SJSA1 (cell line): ENCODE measurements around the gene SPTBN1. TPM values are rescaled to one million over a fixed set of nuclear protein-coding genes. Genes with fewer than 3 reads are reported as not detected.

Source experiments
- DNase-seq, 2 experiments: peaks; one replicate each; pipeline ENCODE4 v3.0.0-alpha.2; 2015 to 2020; ENCODE audit warnings: low spot score in 2 of 2, low read depth in 1 of 2
- H3K27ac ChIP-seq: fragments of 250-450 bp; sonication (Bioruptor Pico); 2 replicates; pipeline ENCODE4 v1.5.1; 2020; ENCODE audit warnings: mild to moderate bottlenecking, moderate library complexity
- H3K27me3 ChIP-seq: fragments of 250-450 bp; sonication (Bioruptor Pico); replicated peaks from 2 replicates; pipeline ENCODE4 v1.5.1; 2020; ENCODE audit warnings: mild to moderate bottlenecking, moderate library complexity
- H3K36me3 ChIP-seq: fragments of 250-450 bp; sonication (Bioruptor Pico); 2 replicates; pipeline ENCODE4 v1.5.1; 2020; ENCODE audit warnings: mild to moderate bottlenecking
- H3K4me1 ChIP-seq: fragments of 250-450 bp; sonication (Bioruptor Pico); replicated peaks from 2 replicates; pipeline ENCODE4 v1.6.1; 2021; ENCODE audit warnings: mild to moderate bottlenecking
- H3K4me3 ChIP-seq: fragments of 250-450 bp; sonication (Bioruptor Pico); 2 replicates; pipeline ENCODE4 v1.5.1; 2020; ENCODE audit warnings: mild to moderate bottlenecking
- H3K9me3 ChIP-seq: fragments of 250-450 bp; sonication (Bioruptor Pico); replicated peaks from 2 replicates; pipeline ENCODE4 v1.5.1; 2020; ENCODE audit warnings: mild to moderate bottlenecking
- total RNA-seq: library from RNA; depleted of rRNA; stranded (reverse); fragments of >200 nt; shearing (Covaris generic); gene quantifications from 2 replicates; pipeline ENCODE4 v1.2.3, GENCODE V29; 2014

SPTBN1 gene
- total RNA-seq, 1 experiment from 2014 or later = 180 TPM

- no peak for DNase-seq
- H3K9me3 ChIP-seq = no peaks in the 10 kb centered on the region
- no peaks in the 10 kb centered on the region for H3K27me3 ChIP-seq
- H3K4me1 ChIP-seq = peaks cover 14% of the 10 kb centered on the region
- no peak overlapping the region for H3K4me3 ChIP-seq
- no peak overlapping the region for H3K27ac ChIP-seq
- H3K36me3 ChIP-seq = peaks cover 37% of the 10 kb centered on the region
Measured at GRCh38 chr2:54671875-54672589, 215.9 kb downstream of the SPTBN1 start.

- no peak overlapping the region for H3K27ac ChIP-seq
- no peak for DNase-seq
- H3K36me3 ChIP-seq = peaks cover 29% of the 10 kb centered on the region
- no peak overlapping the region for H3K4me3 ChIP-seq
- H3K9me3 ChIP-seq = no peaks in the 10 kb centered on the region
- H3K27me3 ChIP-seq = no peaks in the 10 kb centered on the region
- H3K4me1 ChIP-seq = peaks cover 14% of the 10 kb centered on the region
Measured at GRCh38 chr2:54672590-54673456, 216.7 kb downstream of the SPTBN1 start.

GRCh38 chr2:54673501-54673998 is 217.4 kb downstream of the SPTBN1 start:
- Histone ChIP-seq H3K27me3 (no peaks in the 10 kb centered on the region), H3K36me3 (peaks cover 21% of the 10 kb centered on the region), H3K9me3 (no peaks in the 10 kb centered on the region), H3K4me1 (peaks cover 14% of the 10 kb centered on the region), H3K27ac (0 out of 2 replicates have a peak overlapping the region, but pooled peaks have one; percentile 2), H3K4me3 (no peak overlapping the region)
- peak in 1 of 2 experiments; percentile 20 for DNase-seq

- Histone ChIP-seq H3K27ac (no peak overlapping the region), H3K36me3 (peaks cover 4% of the 10 kb centered on the region), H3K4me3 (no peak overlapping the region), H3K27me3 (no peaks in the 10 kb centered on the region), H3K4me1 (peaks cover 14% of the 10 kb centered on the region), H3K9me3 (no peaks in the 10 kb centered on the region)
- DNase-seq = no peak
Measured at GRCh38 chr2:54675281-54675680, 219.2 kb downstream of the SPTBN1 start.

- H3K4me3 ChIP-seq = no peak overlapping the region
- H3K27me3 ChIP-seq = no peaks in the 10 kb centered on the region
- H3K4me1 ChIP-seq = peaks cover 18% of the 10 kb centered on the region
- H3K9me3 ChIP-seq = no peaks in the 10 kb centered on the region
- H3K27ac ChIP-seq = no peak overlapping the region
- H3K36me3 ChIP-seq = no peaks in the 10 kb centered on the region
- no peak for DNase-seq
Measured at GRCh38 chr2:54675738-54676137, 219.6 kb downstream of the SPTBN1 start.

GRCh38 chr2:54676656-54677055 is 220.5 kb downstream of the SPTBN1 start:
- no peak for DNase-seq
- Histone ChIP-seq H3K4me3 (no peak overlapping the region), H3K36me3 (no peaks in the 10 kb centered on the region), H3K4me1 (peaks cover 20% of the 10 kb centered on the region), H3K27me3 (no peaks in the 10 kb centered on the region), H3K9me3 (no peaks in the 10 kb centered on the region), H3K27ac (no peak overlapping the region)

- Histone ChIP-seq H3K4me3 (no peak overlapping the region), H3K27ac (no peak overlapping the region), H3K9me3 (no peaks in the 10 kb centered on the region), H3K36me3 (no peaks in the 10 kb centered on the region), H3K4me1 (peaks cover 20% of the 10 kb centered on the region), H3K27me3 (no peaks in the 10 kb centered on the region)
- no peak for DNase-seq
Measured at GRCh38 chr2:54677476-54678265, 221.5 kb downstream of the SPTBN1 start.

- no peak overlapping the region for H3K27ac ChIP-seq
- H3K9me3 ChIP-seq = no peaks in the 10 kb centered on the region
- H3K4me3 ChIP-seq = no peak overlapping the region
- no peaks in the 10 kb centered on the region for H3K36me3 ChIP-seq
- H3K27me3 ChIP-seq = no peaks in the 10 kb centered on the region
- H3K4me1 ChIP-seq = peaks cover 10% of the 10 kb centered on the region
- no peak for DNase-seq
Measured at GRCh38 chr2:54678719-54679118, 222.6 kb downstream of the SPTBN1 start.

- H3K27ac ChIP-seq = no peak overlapping the region
- no peaks in the 10 kb centered on the region for H3K36me3 ChIP-seq
- H3K4me1 ChIP-seq = peaks cover 6% of the 10 kb centered on the region
- H3K9me3 ChIP-seq = no peaks in the 10 kb centered on the region
- no peak overlapping the region for H3K4me3 ChIP-seq
- peak in 1 of 2 experiments; percentile 14 for DNase-seq
- H3K27me3 ChIP-seq = no peaks in the 10 kb centered on the region
Measured at GRCh38 chr2:54680397-54681041, 224.4 kb downstream of the SPTBN1 start.

- no peaks in the 10 kb centered on the region for H3K27me3 ChIP-seq
- H3K27ac ChIP-seq = no peak overlapping the region
- no peaks in the 10 kb centered on the region for H3K36me3 ChIP-seq
- DNase-seq = no peak
- no peaks in the 10 kb centered on the region for H3K9me3 ChIP-seq
- no peak overlapping the region for H3K4me3 ChIP-seq
- peaks cover 6% of the 10 kb centered on the region for H3K4me1 ChIP-seq
Measured at GRCh38 chr2:54681416-54681815, 225.3 kb downstream of the SPTBN1 start.

GRCh38 chr2:54683596-54683995 is 227.5 kb downstream of the SPTBN1 start:
- Histone ChIP-seq H3K36me3 (no peaks in the 10 kb centered on the region), H3K27ac (no peak overlapping the region), H3K27me3 (no peaks in the 10 kb centered on the region), H3K4me1 (peaks cover 6% of the 10 kb centered on the region), H3K9me3 (no peaks in the 10 kb centered on the region), H3K4me3 (no peak overlapping the region)
- no peak for DNase-seq

- H3K27me3 ChIP-seq = no peaks in the 10 kb centered on the region
- no peaks in the 10 kb centered on the region for H3K9me3 ChIP-seq
- H3K27ac ChIP-seq = no peak overlapping the region
- DNase-seq = no peak
- no peaks in the 10 kb centered on the region for H3K36me3 ChIP-seq
- H3K4me1 ChIP-seq = peaks cover 6% of the 10 kb centered on the region
- no peak overlapping the region for H3K4me3 ChIP-seq
Measured at GRCh38 chr2:54685263-54685775, 229.2 kb downstream of the SPTBN1 start.

- no peaks in the 10 kb centered on the region for H3K27me3 ChIP-seq
- H3K4me1 ChIP-seq = no peaks in the 10 kb centered on the region
- H3K36me3 ChIP-seq = no peaks in the 10 kb centered on the region
- H3K4me3 ChIP-seq = no peak overlapping the region
- no peak overlapping the region for H3K27ac ChIP-seq
- DNase-seq = no peak
- H3K9me3 ChIP-seq = no peaks in the 10 kb centered on the region
Measured at GRCh38 chr2:54687595-54688152, 231.5 kb downstream of the SPTBN1 start.
